ENCODE results near the gene MRM1. TPM values are rescaled to one million over a fixed set of nuclear protein-coding genes. Genes with fewer than 3 reads are reported as not detected.

Gene MRM1
- total and polyA plus RNA-seq, 9 of the 15 experiments (the other 6 are each of a cell fraction or from before 2014, with no cell fraction given), result 0.61 to 28.4 (median 21.5) TPM

DNA sequence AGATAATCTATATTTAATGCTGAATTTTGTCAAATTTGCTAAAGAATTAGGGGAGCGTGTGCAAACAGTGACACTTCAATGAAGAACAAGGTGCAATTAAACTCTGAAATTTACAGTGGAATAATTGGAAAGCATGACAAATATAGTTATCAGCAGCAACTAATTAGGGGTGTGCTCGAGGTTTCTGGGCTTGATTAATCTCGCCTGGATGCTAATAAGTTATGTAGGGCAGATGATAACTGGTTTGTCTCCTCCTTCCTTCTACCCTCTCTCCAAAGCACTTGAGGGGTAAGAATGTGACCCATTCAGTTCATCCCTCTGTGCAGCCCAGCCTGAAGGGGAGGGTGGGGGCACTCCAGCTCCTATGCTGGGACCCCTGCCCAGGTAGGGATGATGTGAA is 21.9 kb downstream of the MRM1 start:
- CTCF ChIA-PET (ENCODE audit: low intra/inter-chr PET ratio), result no interaction called here
- H3K9me3 ChIP-seq (replicated peaks; ENCODE audit: control insufficient read depth, insufficient read depth, low read depth, low read length), result no peaks in the 10 kb centered on the region
- POLR2A ChIA-PET, result no interaction called here
- ATAC-seq (no peak), DNase-seq (ENCODE audit: extremely low read depth in 1 of 4, low spot score in 3 of 4) (no peak), FAIRE-seq (no peak)
- H3K4me1 ChIP-seq (replicated peaks in 1 of 2; ENCODE audit: control insufficient read depth in 2 of 2, insufficient read depth in 2 of 2, low read length in 2 of 2), result peaks cover 0 to 4% of the 10 kb centered on the region in 2 experiments; a peak in 1 of 5 replicates
- in situ Hi-C loops (cut with MboI), result loop anchor here (10.0 kb wide), 1 partner anchor 752 kb away; the partner anchor contains the start of gene C17orf78
- H3K4me3 ChIP-seq, result no peak overlapping the region
- 0 out of 2 replicates have a peak, but pooled peaks cover 6% of the 10 kb centered on the region for H4K20me1 ChIP-seq (replicated peaks; ENCODE audit: control insufficient read depth, insufficient read depth, low read length)
- no peak overlapping the region for H3K27ac ChIP-seq (ENCODE audit: extremely low read depth, low read depth, low read length)
- H3K4me2 ChIP-seq (ENCODE audit: insufficient read depth, low read length), result no peak overlapping the region
- no peak overlapping the region for H2AFZ ChIP-seq (ENCODE audit: low read depth, low read length)
- no peaks in the 10 kb centered on the region for H3K79me2 ChIP-seq (ENCODE audit: control insufficient read depth, insufficient read depth, low read length)
- no peaks in the 10 kb centered on the region for H3K9me1 ChIP-seq (ENCODE audit: control insufficient read depth, insufficient read depth, low read length)
- WGBS (ENCODE audit: insufficient coverage, low coverage, missing lambda C conversion rate), result 15% methylated on average over 3 of the region's 3 CpGs
- H3K36me3 ChIP-seq (ENCODE audit: control insufficient read depth, insufficient read depth, low read length), result no peaks in the 10 kb centered on the region
- peaks cover 0 to 9% of the 10 kb centered on the region in 2 experiments; a peak in 2 of 5 replicates for H3K27me3 ChIP-seq (ENCODE audit: control insufficient read depth in 2 of 2, insufficient read depth in 2 of 2, low read length in 2 of 2)
- intact Hi-C loops (cut with micrococcal nuclease), result loop anchor here (10.0 kb wide), 1 partner anchor 592 kb away; no protein-coding TSS in a partner anchor
- BruUV-seq (replicated peaks), result no TSS peak
- no peak overlapping the region for H3K9ac ChIP-seq (ENCODE audit: insufficient read depth in 1 of 2, low read depth in 2 of 2, low read length in 2 of 2)
- TF ChIP-seq, protein P1, sequence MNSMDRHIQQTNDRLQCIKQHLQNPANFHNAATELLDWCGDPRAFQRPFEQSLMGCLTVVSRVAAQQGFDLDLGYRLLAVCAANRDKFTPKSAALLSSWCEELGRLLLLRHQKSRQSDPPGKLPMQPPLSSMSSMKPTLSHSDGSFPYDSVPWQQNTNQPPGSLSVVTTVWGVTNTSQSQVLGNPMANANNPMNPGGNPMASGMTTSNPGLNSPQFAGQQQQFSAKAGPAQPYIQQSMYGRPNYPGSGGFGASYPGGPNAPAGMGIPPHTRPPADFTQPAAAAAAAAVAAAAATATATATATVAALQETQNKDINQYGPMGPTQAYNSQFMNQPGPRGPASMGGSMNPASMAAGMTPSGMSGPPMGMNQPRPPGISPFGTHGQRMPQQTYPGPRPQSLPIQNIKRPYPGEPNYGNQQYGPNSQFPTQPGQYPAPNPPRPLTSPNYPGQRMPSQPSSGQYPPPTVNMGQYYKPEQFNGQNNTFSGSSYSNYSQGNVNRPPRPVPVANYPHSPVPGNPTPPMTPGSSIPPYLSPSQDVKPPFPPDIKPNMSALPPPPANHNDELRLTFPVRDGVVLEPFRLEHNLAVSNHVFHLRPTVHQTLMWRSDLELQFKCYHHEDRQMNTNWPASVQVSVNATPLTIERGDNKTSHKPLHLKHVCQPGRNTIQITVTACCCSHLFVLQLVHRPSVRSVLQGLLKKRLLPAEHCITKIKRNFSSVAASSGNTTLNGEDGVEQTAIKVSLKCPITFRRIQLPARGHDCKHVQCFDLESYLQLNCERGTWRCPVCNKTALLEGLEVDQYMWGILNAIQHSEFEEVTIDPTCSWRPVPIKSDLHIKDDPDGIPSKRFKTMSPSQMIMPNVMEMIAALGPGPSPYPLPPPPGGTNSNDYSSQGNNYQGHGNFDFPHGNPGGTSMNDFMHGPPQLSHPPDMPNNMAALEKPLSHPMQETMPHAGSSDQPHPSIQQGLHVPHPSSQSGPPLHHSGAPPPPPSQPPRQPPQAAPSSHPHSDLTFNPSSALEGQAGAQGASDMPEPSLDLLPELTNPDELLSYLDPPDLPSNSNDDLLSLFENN (IDR thresholded peaks at IDR 0.05; ENCODE audit: low read depth in 2 of 2, low read length in 2 of 2), result peak in 1 of 2 experiments; percentile 77; a peak in 1 of 4 replicates
- no peak for TF ChIP-seq U2AF1 (optimal IDR thresholded peaks at IDR 0.05; ENCODE audit: low read depth, low read length)
- no peak for TF ChIP-seq SP1 (CRISPR knock-in tag; IDR thresholded peaks at IDR 0.05)
- no peak for TF ChIP-seq HDGF (IDR thresholded peaks at IDR 0.05)
- TF ChIP-seq SAFB2 (IDR thresholded peaks at IDR 0.05; ENCODE audit: borderline replicate concordance, low read depth, low read length, severe bottlenecking), result no peak
- TF ChIP-seq CCNT2 (IDR thresholded peaks at IDR 0.05; ENCODE audit: borderline replicate concordance, extremely low read depth, insufficient read length, low read depth, low read length), result no peak
- TF ChIP-seq ZNF232 (CRISPR knock-in tag; IDR thresholded peaks at IDR 0.05), result no peak
- no peak for TF ChIP-seq MIER1 (IDR thresholded peaks at IDR 0.05; ENCODE audit: low read depth)
- no peak for TF ChIP-seq GABPB2 (CRISPR knock-in tag; conservative IDR thresholded peaks at IDR 0.05)
- TF ChIP-seq RFX5 (IDR thresholded peaks at IDR 0.05; ENCODE audit: low read depth, low read length), result no peak
- TF ChIP-seq, protein P2, sequence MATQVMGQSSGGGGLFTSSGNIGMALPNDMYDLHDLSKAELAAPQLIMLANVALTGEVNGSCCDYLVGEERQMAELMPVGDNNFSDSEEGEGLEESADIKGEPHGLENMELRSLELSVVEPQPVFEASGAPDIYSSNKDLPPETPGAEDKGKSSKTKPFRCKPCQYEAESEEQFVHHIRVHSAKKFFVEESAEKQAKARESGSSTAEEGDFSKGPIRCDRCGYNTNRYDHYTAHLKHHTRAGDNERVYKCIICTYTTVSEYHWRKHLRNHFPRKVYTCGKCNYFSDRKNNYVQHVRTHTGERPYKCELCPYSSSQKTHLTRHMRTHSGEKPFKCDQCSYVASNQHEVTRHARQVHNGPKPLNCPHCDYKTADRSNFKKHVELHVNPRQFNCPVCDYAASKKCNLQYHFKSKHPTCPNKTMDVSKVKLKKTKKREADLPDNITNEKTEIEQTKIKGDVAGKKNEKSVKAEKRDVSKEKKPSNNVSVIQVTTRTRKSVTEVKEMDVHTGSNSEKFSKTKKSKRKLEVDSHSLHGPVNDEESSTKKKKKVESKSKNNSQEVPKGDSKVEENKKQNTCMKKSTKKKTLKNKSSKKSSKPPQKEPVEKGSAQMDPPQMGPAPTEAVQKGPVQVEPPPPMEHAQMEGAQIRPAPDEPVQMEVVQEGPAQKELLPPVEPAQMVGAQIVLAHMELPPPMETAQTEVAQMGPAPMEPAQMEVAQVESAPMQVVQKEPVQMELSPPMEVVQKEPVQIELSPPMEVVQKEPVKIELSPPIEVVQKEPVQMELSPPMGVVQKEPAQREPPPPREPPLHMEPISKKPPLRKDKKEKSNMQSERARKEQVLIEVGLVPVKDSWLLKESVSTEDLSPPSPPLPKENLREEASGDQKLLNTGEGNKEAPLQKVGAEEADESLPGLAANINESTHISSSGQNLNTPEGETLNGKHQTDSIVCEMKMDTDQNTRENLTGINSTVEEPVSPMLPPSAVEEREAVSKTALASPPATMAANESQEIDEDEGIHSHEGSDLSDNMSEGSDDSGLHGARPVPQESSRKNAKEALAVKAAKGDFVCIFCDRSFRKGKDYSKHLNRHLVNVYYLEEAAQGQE (IDR thresholded peaks at IDR 0.05; ENCODE audit: borderline replicate concordance), result peak; percentile 22; the same call in 1 of the 2 replicates
- TF ChIP-seq, protein P2 (CRISPR knock-in tag; IDR thresholded peaks at IDR 0.05; ENCODE audit: low read depth), result no peak
